ENCODE results near the gene ZNF678.

GRCh38 chr1:227586733-227587132, 23.4 kb downstream of the ZNF678 start:
- TF ChIP-seq POLR2AphosphoS5 (IDR thresholded peaks at IDR 0.05; ENCODE audit: low read depth, low read length) (no peak), FOXJ3 (CRISPR knock-in tag; IDR thresholded peaks at IDR 0.05) (no peak), SIN3A (IDR thresholded peaks at IDR 0.05; ENCODE audit: borderline replicate concordance, low read depth, low read length) (no peak), CHD2 (IDR thresholded peaks at IDR 0.05; ENCODE audit: low read length, partially characterized antibody) (no peak), MAX (IDR thresholded peaks at IDR 0.05; ENCODE audit: low read depth) (no peak), ELF1 (IDR thresholded peaks at IDR 0.05) (no peak), GABPA (IDR thresholded peaks at IDR 0.05; ENCODE audit: low read depth) (no peak)
- TF ChIP-seq, protein P1, sequence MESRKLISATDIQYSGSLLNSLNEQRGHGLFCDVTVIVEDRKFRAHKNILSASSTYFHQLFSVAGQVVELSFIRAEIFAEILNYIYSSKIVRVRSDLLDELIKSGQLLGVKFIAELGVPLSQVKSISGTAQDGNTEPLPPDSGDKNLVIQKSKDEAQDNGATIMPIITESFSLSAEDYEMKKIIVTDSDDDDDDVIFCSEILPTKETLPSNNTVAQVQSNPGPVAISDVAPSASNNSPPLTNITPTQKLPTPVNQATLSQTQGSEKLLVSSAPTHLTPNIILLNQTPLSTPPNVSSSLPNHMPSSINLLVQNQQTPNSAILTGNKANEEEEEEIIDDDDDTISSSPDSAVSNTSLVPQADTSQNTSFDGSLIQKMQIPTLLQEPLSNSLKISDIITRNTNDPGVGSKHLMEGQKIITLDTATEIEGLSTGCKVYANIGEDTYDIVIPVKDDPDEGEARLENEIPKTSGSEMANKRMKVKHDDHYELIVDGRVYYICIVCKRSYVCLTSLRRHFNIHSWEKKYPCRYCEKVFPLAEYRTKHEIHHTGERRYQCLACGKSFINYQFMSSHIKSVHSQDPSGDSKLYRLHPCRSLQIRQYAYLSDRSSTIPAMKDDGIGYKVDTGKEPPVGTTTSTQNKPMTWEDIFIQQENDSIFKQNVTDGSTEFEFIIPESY (IDR thresholded peaks at IDR 0.05; ENCODE audit: borderline replicate concordance, low read depth) = no peak

All from SK-N-SH (cell line).